NCI-H446 (cell line): Measurements from ENCODE around the gene AJM1.
A peak's percentile ranks its signal among the peaks of the same experiment; 100 is the strongest.
"Not testable (repeated sequence)": the region's sequence is repeated elsewhere in the genome, so short reads cannot be mapped to it uniquely, and the experiment has no call there.

ENCODE experiments used
- DNase-seq, 2 experiments: peaks; one replicate each; lab custom pipeline; 2025; lab: John Stamatoyannopoulos, UW

AJM1 gene

DNA sequence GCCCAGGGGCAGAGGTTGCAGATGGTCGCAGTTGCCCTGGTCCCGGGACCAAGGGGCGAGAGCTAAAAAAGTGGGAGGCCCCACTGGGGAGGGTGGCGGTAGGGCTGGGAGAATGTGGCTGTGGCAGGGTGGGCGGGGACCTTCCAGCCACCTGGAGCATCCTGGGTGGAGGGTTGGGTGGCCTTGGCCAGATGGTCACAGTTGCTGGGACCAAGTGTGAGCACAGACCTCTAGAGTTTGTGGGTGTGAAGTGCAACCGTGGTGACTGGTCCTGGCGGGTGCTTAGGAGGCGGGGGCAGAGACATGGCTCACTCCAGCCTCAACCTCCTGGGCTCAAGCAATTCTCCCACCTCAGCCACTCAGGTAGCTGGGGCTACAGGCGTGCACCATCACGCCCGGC is 38.4 kb downstream of the AJM1 start:
- no peak for DNase-seq

DNA sequence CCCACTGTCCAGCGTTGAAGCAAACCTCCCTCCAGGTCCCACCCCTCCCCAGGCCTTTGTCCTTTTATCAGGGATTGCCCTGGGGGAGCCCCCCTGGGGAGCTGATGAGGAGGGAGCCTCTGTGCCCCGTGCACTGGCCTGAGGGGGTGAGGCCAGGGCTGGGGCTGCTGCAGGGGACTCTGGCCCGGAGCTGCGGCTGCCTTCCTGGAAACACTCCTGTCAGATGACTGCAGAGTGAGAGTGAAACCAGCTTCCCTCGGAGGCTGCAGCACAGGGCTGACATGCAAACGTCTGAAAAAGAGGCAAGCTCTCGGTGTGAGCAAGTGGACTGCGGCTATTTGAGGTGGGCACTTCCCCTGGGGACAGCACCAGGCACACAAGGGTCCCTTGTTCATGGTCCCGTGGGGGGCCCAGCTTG is 39.4 kb downstream of the AJM1 start:
- DNase-seq = no peak

DNA sequence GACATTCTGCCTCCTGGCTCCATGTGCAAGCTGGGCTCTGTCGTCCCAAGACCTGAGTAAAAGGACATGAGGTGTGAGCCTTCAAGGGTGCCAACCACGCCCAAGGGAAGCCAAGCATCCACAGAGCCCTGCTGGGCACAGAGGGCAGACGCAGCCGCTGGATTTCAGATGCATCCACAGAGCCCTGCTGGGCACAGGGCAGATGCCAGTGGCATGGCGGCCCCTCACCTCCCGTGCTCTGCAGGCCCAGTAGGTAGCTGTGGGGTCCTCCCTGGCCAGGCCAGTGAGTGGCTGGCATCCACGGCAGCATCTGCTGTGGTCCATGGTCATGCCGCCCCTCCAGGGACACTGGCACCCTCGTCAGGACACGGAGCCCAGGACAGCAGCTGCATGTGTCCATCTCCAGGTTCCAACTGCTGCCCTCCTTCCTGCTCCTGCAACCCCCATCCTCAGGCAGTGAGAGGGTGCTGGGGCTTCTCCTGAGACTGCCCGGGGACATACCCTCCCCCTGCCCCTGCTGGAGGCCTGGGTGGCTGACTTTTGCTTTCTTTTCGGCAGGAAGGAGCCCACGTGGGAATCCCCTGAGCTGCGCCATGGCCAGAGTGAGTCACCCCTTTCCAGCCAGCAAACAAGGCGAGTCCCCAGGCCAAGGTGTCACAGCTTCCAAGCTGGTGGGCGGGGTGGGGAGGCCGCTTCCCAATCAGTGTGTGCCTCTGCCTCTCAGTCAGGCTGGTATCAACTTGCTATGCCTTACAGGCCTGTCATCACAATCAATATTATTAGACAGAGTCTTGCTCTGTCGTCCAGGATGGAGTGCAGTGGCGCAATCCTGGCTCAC is 40.0 kb downstream of the AJM1 start:
- DNase-seq = no peak

DNA sequence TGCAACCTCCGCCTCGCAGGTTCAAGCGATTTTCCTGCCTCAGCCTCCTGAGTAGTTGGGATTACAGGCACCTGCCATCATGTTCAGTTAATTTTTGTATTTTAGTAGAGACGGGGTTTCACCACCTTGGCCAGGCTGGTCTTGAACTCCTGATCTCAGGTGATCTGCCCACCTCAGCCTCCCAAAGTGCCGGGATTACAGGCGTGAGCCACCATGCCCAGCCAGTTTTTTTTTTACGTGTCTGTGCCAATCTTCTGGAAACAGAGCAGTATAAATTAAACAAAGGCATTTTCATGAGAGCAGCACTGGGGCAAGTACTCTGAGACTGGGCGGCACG is 40.6 kb downstream of the AJM1 start:
- DNase-seq = not testable (repeated sequence)

GRCh38 chr9:136883670-136884069 is 41.4 kb downstream of the AJM1 start:
- DNase-seq = not testable (repeated sequence)

DNA sequence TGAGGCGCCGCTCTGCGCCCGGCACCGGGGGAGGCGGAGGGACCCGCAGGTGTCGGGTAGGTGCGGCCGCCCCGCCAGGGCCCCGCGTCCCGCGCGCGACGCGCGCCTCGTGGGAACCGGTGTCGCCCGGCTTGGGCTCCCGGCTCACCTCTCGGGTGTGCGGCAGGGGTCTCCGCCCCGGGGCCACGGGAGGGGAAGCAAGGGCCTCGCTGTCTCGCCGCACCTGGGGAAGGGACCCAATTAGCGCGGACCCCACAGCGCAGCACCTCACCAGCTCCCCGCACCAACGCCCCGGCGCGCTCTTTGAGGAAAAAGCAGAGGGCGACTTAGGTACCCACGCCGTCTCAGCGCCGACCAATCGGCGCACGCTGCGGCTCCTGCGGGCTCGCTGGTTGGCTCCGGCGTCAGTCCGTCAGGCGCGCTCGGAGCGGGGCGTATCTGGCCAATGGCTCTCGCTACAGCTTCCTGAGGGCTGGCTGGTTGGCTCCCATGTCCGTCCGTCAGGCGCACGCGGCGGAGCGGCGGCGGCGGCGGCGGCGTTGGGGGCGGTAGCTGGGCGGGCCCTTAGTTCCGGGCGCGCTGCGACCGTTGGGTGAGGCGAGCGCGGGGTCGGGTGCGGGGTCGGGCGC is 43.8 kb downstream of the AJM1 start, which contains the start of gene TRAF2:
TRAF2 (plus strand) TSS at position 567 of the 629 bp plus-strand sequence. CDS start 12,225 bp downstream, outside the sequence.
- DNase-seq = peak; percentile 60 to 97

DNA sequence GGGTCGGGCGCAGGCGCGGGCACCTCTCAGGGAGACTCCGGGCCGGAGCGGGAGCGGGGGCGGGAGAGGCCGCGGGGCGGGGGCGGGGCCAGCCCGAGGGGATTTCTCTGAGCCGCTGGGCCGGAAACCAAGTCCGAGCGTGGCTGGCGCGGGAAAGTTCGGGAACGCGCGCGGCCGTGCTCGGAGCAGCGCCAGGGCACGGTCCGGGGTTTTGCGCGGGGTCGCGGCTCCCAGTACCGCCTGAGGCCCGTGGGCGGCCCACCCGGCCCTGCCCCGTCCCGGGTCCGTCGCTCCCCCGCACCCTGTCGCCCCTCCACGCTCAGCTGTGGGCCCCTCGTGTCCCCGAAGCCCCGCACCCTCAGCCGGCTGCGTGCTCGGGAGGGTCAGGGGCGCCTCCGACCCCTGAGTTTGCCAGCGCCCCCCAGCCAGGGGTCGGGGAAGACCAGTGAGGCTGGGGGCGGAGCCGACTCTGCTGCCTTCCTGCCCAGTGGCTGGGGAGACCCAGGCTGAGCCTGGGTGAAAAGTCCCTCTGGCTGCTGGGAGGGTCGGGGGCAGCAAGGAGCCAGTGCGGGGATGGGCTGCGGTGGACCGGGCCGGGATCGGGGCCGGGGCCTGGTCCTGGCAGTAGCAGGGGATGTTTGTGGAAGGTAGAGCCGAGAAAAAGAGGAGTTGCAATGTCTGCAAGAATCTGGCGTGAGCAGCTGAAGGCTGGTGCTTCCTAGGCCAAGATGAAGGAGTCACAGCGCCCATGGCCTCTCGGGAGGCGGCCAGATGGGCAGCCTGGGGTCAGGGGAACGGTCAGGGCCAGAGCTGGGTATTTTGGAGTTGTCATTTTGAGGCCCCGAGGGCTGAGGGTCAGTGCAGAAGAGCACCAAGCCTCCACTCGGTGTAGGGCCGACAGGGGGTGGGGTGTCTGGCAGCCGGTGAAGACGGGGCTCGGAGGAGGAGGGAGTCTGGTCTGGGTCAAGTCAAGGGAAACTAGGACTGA is 44.6 kb downstream of the AJM1 start:
- DNase-seq = no peak

GRCh38 chr9:136888454-136888853 is 46.2 kb downstream of the AJM1 start:
- no peak for DNase-seq

DNA sequence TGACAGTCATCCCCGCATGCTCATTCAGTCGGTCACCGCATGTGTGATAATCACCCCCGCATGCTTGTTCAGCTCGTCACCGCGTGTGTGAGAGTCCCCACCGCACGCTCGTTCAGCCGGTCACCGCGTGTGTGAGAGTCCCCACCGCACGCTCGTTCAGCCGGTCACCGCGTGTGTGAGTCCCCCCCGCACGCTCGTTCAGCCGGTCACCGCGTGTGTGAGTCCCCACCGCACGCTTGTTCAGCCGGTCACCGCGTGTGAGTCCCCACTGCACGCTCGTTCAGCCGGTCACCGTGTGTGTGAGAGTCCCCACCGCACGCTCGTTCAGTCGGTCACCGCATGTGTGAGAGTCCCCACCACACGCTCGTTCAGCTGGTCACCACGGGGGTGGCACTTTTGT is 47.6 kb downstream of the AJM1 start:
- DNase-seq = no peak

DNA sequence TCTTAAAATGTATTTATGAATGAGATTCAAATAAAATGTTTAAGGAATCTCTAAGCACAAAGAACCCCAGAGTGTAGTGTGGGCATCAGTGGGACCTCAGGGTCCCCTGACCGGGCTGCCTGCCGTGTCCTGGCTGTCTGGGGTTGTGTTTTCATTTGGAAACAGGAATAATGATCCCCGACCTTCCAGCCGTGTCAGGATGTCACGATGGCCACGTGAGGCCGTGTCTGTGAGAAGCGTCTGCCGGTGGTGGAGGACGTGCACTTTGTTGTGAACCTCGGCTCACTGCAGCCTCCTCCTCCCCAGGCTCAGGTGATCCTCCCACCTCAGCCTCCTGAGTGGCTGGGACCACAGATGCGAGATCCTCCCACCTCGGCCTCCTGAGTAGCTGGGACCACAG is 48.4 kb downstream of the AJM1 start:
- DNase-seq = no peak
